IPS-NIHi11 (cell line): Measurements from ENCODE around the gene PLPP3.
A peak's percentile ranks its signal among the peaks of the same experiment; 100 is the strongest.

Experiments used
- DNase-seq: peaks from one replicate; pipeline ENCODE4 v3.0.0; 2012; ENCODE audit warnings: mixed read lengths, low spot score

PLPP3 gene

GRCh38 chr1:56459260-56459659, 120.1 kb downstream of the PLPP3 start:
- no peak for DNase-seq

- DNase-seq = no peak
Measured at GRCh38 chr1:56457756-56458375, 121.5 kb downstream of the PLPP3 start.

- DNase-seq = no peak
Measured at GRCh38 chr1:56456435-56457101, 122.8 kb downstream of the PLPP3 start.

- peak; percentile 39 for DNase-seq
Measured at GRCh38 chr1:56453417-56454078, 125.8 kb downstream of the PLPP3 start.

DNA sequence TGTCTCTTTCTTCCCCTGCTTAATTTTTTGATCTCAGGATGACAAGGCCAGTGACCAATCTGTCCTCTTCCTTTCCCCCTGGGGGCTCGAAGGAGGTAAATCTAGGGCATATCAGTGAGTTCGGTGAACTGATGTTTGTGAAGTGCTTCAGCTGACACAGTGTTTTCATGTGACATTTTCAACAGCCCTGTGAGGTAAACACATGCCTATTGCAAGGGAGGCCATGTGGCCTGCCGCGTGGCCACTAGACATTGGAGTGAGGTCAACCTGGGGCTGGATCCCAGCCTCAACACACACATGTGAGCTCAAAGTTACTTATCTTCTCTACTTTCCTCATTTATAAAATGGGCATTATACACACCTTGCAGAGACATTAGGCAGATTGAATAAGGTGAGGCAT, 126.3 kb downstream of the PLPP3 start:
- no peak for DNase-seq

GRCh38 chr1:56452027-56453011, 127.0 kb downstream of the PLPP3 start:
- DNase-seq = no peak

DNA sequence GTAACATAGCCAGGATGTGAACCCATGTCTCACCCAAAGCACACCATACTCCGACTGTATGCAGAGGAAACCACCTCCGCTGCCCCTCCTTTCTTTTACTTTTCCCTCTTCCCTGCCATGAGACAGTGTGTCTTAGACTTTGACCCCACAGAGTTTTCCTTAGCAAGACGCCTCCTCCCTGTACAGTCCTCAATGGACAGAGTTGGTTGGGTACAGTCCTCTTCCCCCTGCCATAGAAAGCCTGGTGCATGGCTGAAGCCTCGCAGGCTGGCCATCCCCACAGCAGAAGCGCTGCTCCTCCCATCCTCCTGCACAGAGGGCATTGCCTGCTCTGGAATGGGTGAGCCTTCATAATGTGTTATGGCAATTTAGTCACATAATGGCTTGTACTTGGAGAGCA, 127.9 kb downstream of the PLPP3 start:
- no peak for DNase-seq

GRCh38 chr1:56450004-56450666, 129.2 kb downstream of the PLPP3 start:
- peak; percentile 46 for DNase-seq

GRCh38 chr1:56448529-56449300, 130.6 kb downstream of the PLPP3 start:
- no peak for DNase-seq

DNA sequence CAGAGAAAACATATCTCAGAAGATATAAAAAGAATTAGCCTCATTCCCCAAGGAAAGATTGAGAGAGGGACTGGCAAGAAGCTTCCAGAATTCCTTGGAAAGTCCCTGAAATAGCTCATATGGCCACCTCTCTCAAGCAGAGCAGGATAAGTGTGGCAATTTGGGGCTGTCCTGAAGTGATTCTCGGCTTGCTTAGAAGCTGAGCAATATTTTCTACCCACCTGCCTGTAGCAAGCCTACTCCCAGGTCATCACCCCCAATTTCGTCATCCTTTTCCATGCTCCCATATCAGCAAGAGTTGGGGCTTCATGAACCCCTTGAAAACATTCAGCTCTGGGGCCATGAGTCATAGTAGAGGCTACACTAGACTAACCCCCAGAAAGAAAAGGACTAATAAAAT, 131.5 kb downstream of the PLPP3 start:
- DNase-seq = no peak

GRCh38 chr1:56446531-56447098, 132.7 kb downstream of the PLPP3 start:
- DNase-seq = no peak

GRCh38 chr1:56444960-56445646, 134.3 kb downstream of the PLPP3 start:
- no peak for DNase-seq
